ENCODE measurements around the gene PSTPIP1.

PSTPIP1 gene

DNA sequence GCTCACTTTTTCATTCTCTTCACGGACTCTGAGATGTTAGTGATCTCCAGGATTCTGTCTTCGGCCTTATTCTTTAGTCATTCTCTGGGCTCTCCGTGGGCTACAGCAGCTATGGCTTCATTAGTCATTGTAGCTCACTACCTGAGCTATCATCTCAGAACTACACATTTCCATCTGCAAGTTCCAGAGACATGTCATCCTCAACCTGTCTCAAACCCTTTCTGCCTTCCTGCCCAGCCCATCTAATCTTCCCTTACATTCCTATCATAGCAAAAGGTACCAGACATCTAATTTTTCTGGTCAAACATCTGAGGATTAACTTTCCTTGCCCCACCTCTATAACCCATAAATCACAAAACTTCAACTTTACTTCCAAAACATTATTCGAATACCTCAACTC lies 62.8 kb downstream of the PSTPIP1 start:
- no peak for TF ChIP-seq MYC (IDR thresholded peaks at IDR 0.05; ENCODE audit: low read depth, low read length)
- TF ChIP-seq, protein P1, sequence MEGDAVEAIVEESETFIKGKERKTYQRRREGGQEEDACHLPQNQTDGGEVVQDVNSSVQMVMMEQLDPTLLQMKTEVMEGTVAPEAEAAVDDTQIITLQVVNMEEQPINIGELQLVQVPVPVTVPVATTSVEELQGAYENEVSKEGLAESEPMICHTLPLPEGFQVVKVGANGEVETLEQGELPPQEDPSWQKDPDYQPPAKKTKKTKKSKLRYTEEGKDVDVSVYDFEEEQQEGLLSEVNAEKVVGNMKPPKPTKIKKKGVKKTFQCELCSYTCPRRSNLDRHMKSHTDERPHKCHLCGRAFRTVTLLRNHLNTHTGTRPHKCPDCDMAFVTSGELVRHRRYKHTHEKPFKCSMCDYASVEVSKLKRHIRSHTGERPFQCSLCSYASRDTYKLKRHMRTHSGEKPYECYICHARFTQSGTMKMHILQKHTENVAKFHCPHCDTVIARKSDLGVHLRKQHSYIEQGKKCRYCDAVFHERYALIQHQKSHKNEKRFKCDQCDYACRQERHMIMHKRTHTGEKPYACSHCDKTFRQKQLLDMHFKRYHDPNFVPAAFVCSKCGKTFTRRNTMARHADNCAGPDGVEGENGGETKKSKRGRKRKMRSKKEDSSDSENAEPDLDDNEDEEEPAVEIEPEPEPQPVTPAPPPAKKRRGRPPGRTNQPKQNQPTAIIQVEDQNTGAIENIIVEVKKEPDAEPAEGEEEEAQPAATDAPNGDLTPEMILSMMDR (IDR thresholded peaks at IDR 0.05; ENCODE audit: low read depth, low read length), result no peak
- TF ChIP-seq POLR2A (IDR thresholded peaks at IDR 0.05; ENCODE audit: extremely low read depth, insufficient read length), result no peak
- TF ChIP-seq, protein P2, sequence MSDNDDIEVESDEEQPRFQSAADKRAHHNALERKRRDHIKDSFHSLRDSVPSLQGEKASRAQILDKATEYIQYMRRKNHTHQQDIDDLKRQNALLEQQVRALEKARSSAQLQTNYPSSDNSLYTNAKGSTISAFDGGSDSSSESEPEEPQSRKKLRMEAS (IDR thresholded peaks at IDR 0.05; ENCODE audit: low read depth, low read length), result no peak
- no peak for DNase-seq (ENCODE audit: low read depth)
- H3K4me3 ChIP-seq (ENCODE audit: low read depth, low read length), result no peak overlapping the region

DNA sequence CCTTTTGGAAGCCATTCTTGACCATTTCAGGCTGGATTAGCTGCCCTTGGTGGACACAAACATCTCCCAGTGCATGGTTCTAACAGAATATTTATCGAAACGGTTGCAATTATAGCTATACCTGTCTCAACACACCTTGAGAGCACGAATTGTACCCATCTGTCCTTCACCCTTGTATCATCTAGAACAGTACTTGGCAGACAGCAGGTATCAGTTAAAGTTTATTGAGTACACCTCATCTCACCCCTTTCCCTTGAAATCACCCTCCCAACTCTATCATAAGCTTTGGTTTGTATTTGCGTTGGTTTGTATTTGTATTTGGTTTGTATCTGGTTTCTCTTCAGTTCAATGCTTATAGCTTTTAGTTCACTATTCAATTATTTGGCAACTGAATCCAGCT lies 63.5 kb downstream of the PSTPIP1 start:
- H3K4me3 ChIP-seq (ENCODE audit: low read depth, low read length), result no peak overlapping the region
- no peak for DNase-seq (ENCODE audit: low read depth)

DNA sequence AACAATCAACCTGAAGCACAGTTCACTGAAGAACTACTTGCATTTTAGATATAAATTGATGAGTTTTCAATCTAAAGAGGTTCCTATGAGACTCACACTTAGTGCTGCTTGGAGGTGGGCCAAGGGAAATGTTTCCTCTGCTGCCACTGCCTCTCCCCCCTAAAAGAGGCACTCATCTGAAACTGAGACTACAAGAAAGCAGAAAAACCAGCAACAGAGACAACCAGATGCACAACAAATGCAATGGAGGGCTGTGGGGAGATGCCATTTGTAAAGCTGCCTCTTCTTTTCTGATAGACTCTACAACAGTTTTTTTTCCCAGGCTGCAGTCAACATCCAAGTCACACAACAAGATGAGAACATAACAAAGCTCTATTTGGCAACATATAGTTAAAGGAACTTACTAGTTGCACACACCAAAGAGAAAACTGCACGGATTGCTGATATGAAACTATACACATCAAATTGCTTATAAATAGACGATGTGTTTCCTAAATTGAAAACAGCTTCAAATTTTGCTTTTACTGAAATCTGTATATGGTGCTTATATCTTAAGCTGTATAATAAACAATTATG lies 64.9 kb downstream of the PSTPIP1 start:
- no peak for DNase-seq (ENCODE audit: low read depth)
- no peak for TF ChIP-seq MYC (IDR thresholded peaks at IDR 0.05; ENCODE audit: low read depth, low read length)
- TF ChIP-seq POLR2A (IDR thresholded peaks at IDR 0.05; ENCODE audit: extremely low read depth, insufficient read length), result no peak
- TF ChIP-seq, protein P1 (IDR thresholded peaks at IDR 0.05; ENCODE audit: low read depth, low read length), result no peak
- TF ChIP-seq, protein P2 (IDR thresholded peaks at IDR 0.05; ENCODE audit: low read depth, low read length), result no peak
- H3K4me3 ChIP-seq (ENCODE audit: low read depth, low read length), result no peak overlapping the region

More for the DNA sequence above, 63.5 kb downstream of the PSTPIP1 start:
- TF ChIP-seq, protein P2 (IDR thresholded peaks at IDR 0.05; ENCODE audit: low read depth, low read length), result no peak
- TF ChIP-seq MYC (IDR thresholded peaks at IDR 0.05; ENCODE audit: low read depth, low read length) (no peak), POLR2A (IDR thresholded peaks at IDR 0.05; ENCODE audit: extremely low read depth, insufficient read length) (no peak)
- TF ChIP-seq, protein P1 (IDR thresholded peaks at IDR 0.05; ENCODE audit: low read depth, low read length), result no peak

DNA sequence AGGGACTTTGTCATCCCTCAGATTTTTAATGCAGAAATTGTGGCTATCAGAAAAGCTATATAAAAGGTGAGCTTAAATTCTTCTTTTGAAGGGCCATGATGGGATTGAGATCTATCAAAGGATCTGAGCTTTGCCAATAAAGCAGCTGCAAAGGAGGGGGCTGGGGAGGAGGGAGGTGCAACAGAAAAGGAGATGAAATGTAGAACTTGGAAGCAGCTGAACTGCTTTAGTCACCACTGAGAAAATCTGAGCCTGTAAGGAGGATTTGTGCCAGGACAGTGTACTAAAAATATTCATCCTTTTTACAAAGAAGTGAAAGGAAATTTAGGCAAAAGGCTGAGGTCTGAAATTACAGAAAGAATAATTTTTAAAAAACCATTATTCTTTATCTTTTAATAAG lies 65.6 kb downstream of the PSTPIP1 start:
- DNase-seq (ENCODE audit: low read depth), result no peak
- TF ChIP-seq, protein P2 (IDR thresholded peaks at IDR 0.05; ENCODE audit: low read depth, low read length), result no peak
- TF ChIP-seq POLR2A (IDR thresholded peaks at IDR 0.05; ENCODE audit: extremely low read depth, insufficient read length) (no peak), MYC (IDR thresholded peaks at IDR 0.05; ENCODE audit: low read depth, low read length) (no peak)
- TF ChIP-seq, protein P1 (IDR thresholded peaks at IDR 0.05; ENCODE audit: low read depth, low read length), result no peak
- H3K4me3 ChIP-seq (ENCODE audit: low read depth, low read length), result no peak overlapping the region

DNA sequence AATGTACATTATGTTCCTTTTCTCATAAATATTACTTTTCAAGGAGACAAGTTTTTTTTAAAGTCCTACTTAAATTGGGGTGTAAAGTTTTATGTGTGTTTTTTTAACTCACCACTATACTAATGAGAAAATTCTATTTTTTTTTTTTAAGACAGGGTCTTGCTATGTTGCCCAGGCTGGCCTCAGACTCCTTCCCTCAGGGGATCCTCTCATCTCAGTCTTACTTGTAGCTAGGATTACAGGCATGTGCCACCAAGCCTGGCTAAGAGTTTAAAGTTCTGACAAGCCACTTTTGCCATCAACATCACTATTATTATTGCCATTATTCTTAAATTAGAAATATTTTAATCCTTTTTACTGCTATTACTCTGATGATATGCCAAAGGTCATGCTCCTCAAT lies 68.3 kb downstream of the PSTPIP1 start:
- no peak overlapping the region for H3K4me3 ChIP-seq (ENCODE audit: low read depth, low read length)
- no peak for DNase-seq (ENCODE audit: low read depth)
- TF ChIP-seq, protein P1 (IDR thresholded peaks at IDR 0.05; ENCODE audit: low read depth, low read length), result no peak
- TF ChIP-seq, protein P2 (IDR thresholded peaks at IDR 0.05; ENCODE audit: low read depth, low read length), result no peak
- TF ChIP-seq POLR2A (IDR thresholded peaks at IDR 0.05; ENCODE audit: extremely low read depth, insufficient read length), result no peak
- TF ChIP-seq MYC (IDR thresholded peaks at IDR 0.05; ENCODE audit: low read depth, low read length), result no peak

Measured in NB4 (cell line).